Stimulated activated naive CD8-positive, alpha-beta T cell treated with anti-CD3 and anti-CD28 coated beads, Interleukin-15, Interleukin-2, amounts not matched to agents 100 U/mL and 50 U/mL, for 24 hours (primary cell): ENCODE data around the gene NUP205.

Source experiments
- ATAC-seq: fragments of 150-1000 bp; cut with Tn5 transposase; one replicate; pipeline ENCODE4 v1.10.0; 2021
- DNase-seq: peaks from one replicate; pipeline ENCODE4 v3.0.0; 2021

The NUP205 gene

GRCh38 chr7:135557455-135558336, at the start of gene NUP205:
Gene NUP205, plus strand, starts transcription at chr7:135557917. Its CDS starts 28 bp downstream, at chr7:135557945.
- DNase-seq (peak; percentile 73), ATAC-seq (peak; percentile 83)

- ATAC-seq (no peak), DNase-seq (peak; percentile 33)
These were observed 48.7 kb upstream of the NUP205 start for GRCh38 chr7:135508883-135509588.

GRCh38 chr7:135509589-135509838, 48.2 kb upstream of the NUP205 start:
- no peak for ATAC-seq

GRCh38 chr7:135509839-135510591, 47.7 kb upstream of the NUP205 start, which contains the start of gene CNOT4:
Gene CNOT4, minus strand, starts transcription at chr7:135510102. Its CDS starts 71,771 bp downstream, at chr7:135438331.
- ATAC-seq (peak; percentile 97), DNase-seq (peak; percentile 96)

More at GRCh38 chr7:135509589-135509838, 48.2 kb upstream of the NUP205 start:
- DNase-seq: no peak

GRCh38 chr7:135510592-135511183, 47.0 kb upstream of the NUP205 start:
- ATAC-seq: no peak
- peak; percentile 13 for DNase-seq

GRCh38 chr7:135512135-135512887, 45.4 kb upstream of the NUP205 start:
- ATAC-seq (no peak), DNase-seq (no peak)

GRCh38 chr7:135514856-135515255, 42.9 kb upstream of the NUP205 start:
- DNase-seq (no peak), ATAC-seq (no peak)

- ATAC-seq (no peak), DNase-seq (no peak)
These were observed 40.7 kb upstream of the NUP205 start for GRCh38 chr7:135517060-135517459.

GRCh38 chr7:135518748-135519147, 39.0 kb upstream of the NUP205 start:
- no peak for DNase-seq
- no peak for ATAC-seq

GRCh38 chr7:135519233-135519688, 38.5 kb upstream of the NUP205 start:
- DNase-seq (no peak), ATAC-seq (no peak)

GRCh38 chr7:135519871-135520270, 37.8 kb upstream of the NUP205 start:
- DNase-seq: no peak
- ATAC-seq: no peak

GRCh38 chr7:135522509-135522908, 35.2 kb upstream of the NUP205 start:
- ATAC-seq: no peak
- DNase-seq: no peak

- DNase-seq (no peak), ATAC-seq (no peak)
These were observed 34.6 kb upstream of the NUP205 start for GRCh38 chr7:135523146-135523545.

GRCh38 chr7:135525426-135525825, 32.3 kb upstream of the NUP205 start:
- ATAC-seq (no peak), DNase-seq (no peak)

- ATAC-seq (no peak), DNase-seq (no peak)
These were observed 30.7 kb upstream of the NUP205 start for GRCh38 chr7:135527025-135527424.

GRCh38 chr7:135536150-135536549, 21.6 kb upstream of the NUP205 start:
- ATAC-seq (no peak), DNase-seq (no peak)

GRCh38 chr7:135537453-135537852, 20.3 kb upstream of the NUP205 start:
- DNase-seq: no peak
- ATAC-seq: no peak

- no peak for ATAC-seq
These were observed 19.8 kb upstream of the NUP205 start for GRCh38 chr7:135537905-135538304.

GRCh38 chr7:135538376-135538775, 19.3 kb upstream of the NUP205 start:
- DNase-seq: no peak
- no peak for ATAC-seq

More at GRCh38 chr7:135537905-135538304, 19.8 kb upstream of the NUP205 start:
- no peak for DNase-seq

GRCh38 chr7:135539629-135540028, 18.1 kb upstream of the NUP205 start:
- no peak for ATAC-seq
- DNase-seq: no peak

GRCh38 chr7:135541029-135541428, 16.7 kb upstream of the NUP205 start:
- no peak for DNase-seq
- ATAC-seq: no peak
